ENCODE data around the gene CLEC16A.

- no peak for TF ChIP-seq CTCF (IDR thresholded peaks at IDR 0.05)
- no peak for TF ChIP-seq EZH2phosphoT487 (IDR thresholded peaks at IDR 0.05)
Observed at GRCh38 chr16:11060842-11061241, 116.5 kb downstream of the CLEC16A start.
